IPS DF 19.7 (cell line): ENCODE results near the gene COL27A1.

Experiments
- DNase-seq: peaks from one replicate; pipeline ENCODE4 v3.0.0-alpha.2; 2013; ENCODE audit warnings: low read depth, low spot score

The COL27A1 gene

DNA sequence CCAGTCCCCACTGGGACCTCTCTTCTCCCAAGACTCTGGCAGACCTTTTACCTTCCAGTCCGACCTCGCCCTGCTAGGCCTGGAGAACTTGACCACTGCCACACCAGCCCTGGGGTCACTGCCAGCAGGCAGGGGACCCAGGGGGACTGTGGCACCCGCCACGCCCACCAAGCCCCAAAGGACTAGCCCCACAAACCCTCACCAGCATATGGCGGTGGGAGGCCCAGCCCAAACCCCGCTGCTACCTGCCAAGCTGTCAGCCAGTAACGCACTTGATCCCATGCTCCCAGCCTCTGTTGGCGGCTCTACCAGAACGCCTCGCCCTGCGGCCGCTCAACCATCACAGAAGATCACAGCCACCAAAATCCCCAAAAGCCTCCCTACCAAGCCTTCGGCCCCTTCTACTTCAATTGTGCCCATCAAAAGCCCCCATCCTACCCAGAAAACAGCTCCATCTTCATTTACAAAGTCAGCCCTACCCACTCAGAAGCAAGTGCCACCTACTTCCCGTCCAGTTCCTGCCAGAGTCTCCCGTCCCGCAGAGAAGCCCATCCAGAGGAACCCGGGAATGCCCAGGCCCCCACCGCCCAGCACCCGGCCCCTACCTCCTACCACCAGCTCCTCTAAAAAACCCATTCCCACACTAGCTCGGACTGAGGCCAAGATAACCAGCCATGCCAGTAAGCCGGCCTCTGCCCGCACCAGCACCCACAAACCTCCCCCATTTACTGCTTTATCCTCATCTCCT, 13.1 kb downstream of the COL27A1 start:
- DNase-seq, result no peak

DNA sequence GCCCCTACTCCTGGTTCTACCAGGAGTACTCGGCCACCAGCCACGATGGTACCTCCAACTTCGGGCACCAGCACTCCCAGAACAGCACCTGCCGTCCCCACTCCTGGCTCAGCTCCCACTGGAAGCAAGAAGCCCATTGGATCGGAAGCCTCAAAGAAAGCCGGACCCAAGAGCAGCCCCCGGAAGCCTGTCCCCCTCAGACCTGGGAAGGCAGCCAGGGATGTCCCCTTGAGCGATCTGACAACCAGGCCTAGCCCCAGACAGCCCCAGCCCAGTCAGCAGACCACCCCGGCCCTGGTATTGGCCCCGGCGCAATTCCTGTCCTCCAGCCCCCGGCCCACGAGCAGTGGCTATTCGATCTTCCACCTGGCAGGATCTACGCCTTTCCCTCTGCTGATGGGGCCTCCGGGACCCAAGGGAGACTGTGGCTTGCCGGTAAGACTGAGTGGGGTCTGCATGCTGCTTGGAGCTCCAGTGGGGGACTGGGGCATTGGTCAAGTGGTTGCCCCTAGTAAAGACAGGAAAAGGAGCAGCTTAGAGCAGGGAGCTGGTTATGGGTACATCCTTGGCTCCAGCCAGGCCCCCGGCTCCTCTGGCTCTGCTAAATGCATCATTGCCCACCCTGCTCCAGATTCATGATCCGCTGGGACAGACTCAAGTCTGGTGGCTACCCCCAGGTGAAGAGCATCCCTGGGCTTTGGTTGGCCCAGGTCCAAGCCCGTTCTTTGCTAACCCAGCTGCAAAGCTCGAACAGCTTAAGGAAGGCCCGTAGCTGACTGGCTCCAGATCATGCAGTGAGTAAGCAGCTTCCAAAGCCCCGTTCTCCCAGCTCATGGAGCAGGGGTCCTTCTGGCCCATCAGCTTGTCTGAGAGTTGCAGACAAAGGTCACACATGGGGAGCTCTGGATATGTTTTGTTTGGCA, 14.0 kb downstream of the COL27A1 start:
- DNase-seq, result no peak

DNA sequence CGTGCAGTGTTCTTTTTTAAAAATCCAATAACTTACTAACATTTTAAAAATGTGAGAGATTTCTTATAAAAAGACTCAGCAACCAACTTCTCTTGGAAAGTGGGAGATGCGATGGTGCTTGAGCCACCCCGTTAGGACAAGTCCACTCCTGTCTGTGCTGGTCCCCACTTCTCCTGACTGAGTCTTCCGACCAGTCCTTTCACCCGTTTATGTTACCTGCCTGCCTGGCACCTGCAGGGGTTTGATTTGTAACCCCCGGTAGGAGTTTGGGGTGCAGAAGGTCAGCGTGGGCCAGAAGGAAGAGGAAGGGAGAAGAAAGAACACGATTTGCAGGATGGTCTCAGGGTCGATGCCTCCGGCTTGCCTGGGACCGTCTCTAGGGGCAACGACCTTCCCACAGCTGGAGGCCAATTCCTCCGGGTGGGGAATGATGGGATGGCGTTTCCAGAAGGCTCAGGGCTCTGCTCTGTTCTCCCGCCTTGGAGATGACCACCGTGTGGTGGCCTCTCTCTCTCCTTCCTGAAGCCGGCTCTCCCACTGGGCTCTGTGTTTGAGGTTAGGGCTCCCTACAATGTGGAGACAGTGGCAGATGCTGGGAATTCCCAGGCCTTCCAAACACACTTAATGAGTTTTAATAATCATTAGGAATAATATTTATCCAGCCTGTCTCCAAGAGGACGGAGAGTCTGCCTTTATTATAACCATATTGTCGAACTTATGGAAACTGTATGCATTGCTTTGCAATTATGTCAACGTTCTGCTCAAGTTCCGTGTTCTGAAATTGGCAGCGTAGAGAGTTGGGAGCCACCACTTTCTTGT, 14.8 kb downstream of the COL27A1 start:
- DNase-seq, result no peak

DNA sequence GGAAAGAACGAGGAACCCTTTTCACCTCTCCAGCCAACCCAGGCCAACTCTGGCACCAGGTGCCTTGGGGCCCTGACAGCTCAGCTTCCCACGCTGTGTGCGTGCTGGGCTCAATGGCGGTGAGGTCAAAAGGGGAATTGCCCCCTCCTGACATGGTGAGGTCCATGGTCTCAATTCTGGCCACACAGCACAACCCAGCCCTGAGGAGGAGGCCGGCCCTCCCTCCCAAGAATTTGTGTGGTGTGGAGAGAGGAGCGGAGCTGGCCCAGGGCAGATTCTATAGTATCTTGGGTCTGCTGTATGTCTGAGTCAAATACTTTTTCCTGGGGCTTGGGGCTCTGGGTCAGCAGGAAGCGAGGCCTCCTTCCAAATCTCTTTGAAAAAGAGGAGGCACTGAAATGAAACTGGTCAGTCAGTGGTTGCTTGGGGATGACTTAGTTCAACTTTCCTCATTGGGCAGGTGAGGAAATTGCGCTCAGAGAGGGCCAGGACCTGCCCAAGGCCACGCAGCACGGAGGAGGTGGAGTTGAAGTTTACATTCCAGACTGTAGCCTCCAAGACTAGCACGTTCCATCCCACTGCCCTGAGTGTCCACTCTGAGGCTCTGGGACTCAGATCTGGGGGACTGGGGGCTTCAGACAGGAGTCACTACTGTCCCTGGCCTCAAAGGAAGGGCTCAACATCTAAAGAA, 15.6 kb downstream of the COL27A1 start:
- no peak for DNase-seq

DNA sequence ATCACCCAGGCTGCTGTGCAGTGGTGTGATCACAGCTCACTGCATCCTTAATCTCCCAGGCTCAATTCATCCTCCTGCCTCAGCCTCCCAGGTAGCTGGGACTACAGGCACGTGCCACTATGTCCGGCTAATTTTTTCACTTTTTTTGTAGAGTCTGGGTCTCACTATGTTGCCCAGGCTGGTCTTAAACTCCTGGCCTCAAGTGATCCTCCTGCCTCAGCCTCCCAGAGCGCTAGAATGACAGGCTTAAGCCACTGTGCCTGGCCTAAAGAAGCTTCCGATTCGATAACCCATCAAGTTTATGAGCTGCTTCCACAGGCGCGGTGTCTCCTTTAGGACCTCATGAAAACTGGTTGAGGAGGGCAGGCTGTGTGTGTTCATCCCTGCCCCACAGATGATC, 16.2 kb downstream of the COL27A1 start:
- no peak for DNase-seq

DNA sequence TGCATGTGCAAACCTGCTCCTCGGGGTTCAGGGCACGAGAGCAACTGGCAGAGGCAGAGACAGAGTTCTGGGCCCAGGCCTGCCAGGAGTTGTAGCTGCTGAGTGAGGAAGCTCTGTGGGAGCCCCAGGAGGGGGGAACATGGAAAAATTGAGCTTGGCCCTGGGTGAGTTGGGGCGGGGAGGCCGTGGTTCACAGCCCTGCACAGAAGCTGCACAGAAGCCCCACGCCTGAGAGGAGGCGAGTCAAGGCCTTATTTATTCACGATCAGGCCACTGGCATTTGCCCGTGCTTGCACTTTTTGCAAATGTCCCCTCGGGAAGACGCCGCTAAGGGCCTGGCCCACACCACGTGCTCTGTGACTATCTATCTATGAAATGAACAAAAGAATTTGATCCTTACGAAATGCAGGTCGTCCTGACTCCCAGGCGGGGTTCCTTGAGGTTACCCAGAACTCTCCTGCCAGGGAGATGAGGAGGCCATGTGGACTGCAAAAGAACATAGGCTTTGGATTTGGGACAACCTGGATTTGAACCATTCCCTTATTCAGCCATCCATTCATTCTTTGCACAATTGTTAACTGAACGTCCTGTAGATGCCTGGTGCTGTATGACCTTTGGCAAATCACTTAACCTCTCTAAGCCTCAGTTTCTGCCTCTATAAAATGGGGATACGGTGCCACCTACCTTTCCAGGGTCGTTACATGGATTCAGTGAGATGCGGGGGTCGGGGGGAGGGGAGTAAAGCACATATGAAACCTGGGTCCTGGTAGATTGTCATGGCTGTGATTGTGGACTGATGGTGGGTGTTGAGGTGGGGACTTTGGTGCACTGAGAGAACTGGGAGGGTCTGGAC, 17.9 kb downstream of the COL27A1 start:
- DNase-seq, result no peak

DNA sequence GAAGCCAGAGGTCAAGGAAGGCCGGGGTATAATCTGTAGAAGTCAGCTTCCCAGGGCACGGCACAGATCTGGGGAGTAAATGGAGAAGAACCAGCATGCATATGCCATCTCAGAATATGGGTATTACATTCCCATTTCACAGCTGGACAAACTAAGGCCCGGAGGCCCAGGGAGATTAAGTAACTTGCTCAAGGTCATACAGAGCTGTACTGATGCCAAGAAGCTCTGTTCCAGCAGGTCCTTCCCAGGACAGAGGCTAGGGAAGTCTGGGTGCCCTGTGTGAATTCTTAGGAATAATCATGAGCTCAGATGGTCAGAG, 19.2 kb downstream of the COL27A1 start:
- DNase-seq, result no peak

DNA sequence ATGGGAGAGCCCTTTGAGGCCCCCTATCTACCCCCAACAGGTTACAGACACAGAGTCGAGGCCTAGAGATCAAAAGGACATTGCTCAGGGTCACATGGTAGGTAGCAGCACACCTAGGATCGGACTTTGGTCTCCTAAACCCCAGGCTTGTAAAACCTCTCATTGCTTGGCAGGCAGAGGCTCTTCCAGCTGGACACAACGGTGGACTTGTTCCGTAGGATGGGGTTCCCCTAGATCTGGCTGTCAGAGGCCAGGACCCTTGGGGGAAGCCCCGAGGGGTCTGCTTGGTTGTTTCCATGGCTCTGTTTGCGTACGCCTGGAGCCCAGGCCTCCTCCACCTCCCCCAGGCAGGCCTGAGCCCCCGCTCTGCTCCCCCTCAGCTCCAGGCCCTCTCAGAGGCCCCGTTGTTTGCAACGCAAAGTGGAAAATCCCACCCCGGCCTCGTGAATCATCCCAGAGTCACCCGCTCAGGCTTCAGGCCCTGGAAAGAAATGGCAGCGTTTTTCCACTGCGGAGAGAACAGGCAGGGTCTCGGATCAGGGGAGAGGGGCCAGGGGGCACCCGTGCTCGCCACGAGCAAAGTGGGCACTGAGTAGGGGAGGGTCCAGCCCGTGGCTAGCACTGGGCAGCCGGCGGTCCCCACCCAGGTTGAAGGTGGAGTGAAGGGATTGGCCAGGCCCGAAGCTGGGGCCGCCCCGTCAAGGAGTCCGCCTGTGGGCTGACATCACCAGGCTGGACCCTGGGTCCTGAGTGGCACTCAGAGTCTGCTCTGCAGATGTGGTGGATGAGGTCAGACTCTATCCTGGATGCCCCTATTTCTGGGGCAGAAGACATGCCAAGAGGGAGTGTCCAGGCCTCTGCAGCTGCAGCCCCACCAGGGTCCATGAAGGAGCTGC, 19.8 kb downstream of the COL27A1 start:
- DNase-seq, result no peak

DNA sequence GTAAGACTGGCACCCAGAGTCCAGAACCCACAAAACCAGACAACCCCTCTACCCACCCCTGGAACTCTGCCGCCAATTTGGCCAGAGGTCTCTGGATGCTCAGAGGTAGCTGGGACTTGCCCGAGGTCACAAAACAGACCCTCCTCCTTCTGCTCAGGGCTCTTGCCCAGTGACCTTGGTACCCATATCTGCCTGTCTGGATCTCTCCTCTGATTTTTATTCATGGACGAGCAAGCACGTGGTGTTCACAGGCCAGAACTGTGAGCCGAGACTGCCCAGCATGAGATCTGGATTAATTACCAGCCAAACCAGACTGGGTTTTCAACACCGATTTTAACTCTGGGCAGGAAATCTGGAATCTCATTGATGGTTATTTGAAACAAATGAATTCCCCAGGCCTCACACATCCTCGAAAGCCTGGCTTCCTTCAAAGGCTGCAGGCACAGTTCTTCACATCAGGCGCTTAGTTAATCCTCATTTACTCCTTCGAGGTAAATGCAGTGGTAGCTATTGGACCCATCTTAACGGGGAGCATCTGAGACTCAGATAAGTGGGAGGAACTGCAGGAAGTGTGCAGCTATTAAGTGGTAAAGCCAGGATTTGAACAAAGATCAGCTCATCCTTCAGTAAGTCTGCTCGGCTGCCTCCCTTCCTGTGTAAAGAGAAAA, 21.4 kb downstream of the COL27A1 start:
- DNase-seq, result no peak

DNA sequence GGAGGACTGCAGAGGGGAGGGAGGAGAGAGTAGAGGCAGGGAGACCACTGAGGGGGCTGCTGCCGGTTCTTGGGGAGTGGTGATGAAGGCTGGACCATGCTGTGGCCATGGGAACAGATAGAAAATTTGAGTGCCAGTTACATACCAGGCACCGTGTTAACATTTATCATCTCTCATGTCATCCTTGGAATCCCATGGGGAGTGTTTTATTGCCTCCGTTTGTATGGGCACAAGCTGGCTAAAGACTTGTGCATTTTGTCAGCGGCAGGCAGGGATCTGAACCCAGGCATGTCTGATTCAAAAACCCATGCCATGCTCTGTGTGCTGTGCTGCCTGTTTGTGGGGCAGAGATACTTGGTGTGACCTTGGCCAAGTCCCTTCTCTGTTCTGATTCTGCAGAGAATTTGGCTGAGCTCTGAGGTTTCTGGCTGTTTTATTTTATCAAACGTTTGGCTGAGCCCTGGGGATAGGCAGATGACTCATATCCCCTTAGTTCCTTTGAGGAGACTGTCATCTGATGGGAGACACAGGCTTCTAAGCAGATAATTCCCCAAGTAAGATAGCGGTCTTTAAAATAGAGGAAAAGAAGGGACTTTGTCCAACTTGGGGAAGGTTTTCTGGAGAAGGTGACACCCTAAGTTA, 22.2 kb downstream of the COL27A1 start:
- DNase-seq, result no peak

DNA sequence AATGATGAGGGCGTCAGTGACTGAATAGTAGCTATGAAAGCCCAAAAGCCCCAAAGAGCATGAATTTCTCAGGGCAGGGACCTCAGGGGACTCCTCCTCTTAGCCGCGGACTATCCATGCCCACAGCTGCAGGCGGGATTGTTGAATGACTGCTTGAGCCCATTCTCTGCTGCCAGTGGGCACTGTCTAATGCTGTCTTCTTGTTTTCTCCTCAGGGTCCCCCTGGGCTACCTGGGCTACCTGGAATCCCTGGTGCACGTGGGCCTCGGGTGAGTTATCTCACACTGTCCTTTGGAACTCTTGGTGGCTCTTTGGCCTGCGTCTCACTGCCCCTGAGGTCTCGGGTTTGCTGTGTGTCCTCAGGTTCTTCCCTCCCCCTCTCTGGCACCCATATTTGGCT, 22.7 kb downstream of the COL27A1 start:
- no peak for DNase-seq

DNA sequence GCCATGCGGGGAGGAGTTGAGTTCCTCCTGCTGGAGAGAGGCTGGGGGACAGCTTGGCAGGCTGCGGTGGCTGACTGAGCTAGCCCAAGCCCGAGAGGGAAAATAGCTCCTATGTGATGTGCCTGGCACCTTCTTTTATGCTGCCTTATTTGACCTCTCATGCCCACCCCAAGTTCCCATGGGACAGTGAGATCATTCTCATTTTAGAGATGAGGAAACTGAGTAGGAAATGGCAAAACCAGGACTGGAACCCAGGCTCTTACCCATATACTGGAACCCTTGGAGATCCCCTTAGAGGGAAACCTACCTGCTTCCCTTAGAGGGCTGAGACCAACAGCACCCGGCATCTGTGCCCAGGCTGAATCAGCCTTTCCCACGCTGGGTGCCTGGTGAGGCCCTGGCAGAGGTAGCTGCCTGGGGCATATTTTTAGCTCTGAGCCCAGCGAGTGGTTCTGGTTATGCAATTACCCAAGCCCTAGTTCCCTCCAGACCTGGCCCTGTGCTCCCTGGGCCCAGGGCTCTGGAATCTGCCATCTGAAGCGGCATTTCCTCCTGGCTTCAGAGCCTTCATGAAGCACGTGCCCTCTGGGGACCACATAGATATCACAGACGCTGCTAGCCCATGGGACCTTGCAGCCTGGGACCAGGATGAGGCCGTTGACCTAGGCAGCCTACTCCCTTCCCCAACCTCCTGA, 23.6 kb downstream of the COL27A1 start:
- no peak for DNase-seq

DNA sequence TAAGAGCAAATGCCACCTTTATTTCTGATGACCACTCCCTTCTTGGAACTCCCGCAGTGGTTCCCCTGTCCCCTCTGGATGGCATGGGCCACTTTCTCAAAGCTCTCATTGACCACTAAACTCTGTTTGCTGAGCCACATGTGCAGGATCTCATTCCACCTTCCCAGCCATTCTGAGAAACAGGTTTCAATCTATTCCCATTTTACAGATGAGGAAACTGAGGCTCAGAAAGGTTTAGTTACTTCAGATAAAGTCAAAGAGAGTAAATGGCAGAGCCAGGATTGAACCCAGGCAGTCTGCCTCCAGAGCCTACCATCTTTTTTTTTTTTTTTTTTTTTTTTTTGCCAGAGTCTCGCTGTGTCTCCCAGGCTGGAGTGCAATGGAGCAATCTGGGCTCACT, 24.2 kb downstream of the COL27A1 start:
- no peak for DNase-seq

DNA sequence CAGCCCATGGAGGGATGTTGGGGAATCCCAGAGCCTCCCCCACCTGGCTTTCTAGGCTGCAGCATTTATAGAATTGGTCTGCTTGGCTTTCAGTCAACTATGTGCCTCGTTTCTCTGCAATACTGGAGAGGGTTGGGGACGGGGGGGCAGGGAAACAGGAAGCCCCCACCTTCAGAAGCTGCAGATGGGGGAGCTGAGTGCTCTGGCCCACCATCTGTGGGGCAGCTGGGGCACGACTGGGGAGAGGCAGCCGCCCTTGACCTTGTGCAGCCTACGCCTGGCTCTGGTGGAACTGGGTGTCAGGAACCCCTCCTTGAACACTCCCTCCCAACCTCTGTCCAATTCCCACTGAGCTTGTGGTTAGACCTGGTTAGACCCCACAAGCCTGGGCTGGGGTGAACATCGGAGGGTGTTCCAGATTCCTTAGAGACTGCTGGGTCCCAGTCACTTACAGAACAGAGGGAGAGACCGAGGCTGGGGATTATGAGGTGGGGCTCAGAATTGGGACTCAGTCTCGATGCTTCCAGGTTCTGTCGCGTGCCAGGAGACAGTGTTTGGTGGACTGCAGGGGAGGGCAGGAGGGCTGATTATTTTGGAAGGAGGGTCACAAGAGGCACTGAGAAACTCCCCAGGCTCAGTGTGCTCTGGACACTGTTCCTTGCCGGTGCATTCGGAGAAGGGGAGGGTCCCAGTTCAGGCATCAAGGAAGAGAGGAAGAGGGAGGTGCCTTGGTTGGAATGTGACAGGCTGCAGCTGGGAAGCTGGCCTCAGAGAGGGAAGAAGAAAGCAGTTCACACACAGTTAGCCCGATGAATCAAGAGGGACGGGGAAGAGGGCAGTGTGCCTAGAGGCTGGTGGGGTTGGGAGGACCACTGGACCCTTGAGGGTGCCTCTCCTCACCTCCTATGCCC, 25.6 kb downstream of the COL27A1 start:
- DNase-seq, result no peak

DNA sequence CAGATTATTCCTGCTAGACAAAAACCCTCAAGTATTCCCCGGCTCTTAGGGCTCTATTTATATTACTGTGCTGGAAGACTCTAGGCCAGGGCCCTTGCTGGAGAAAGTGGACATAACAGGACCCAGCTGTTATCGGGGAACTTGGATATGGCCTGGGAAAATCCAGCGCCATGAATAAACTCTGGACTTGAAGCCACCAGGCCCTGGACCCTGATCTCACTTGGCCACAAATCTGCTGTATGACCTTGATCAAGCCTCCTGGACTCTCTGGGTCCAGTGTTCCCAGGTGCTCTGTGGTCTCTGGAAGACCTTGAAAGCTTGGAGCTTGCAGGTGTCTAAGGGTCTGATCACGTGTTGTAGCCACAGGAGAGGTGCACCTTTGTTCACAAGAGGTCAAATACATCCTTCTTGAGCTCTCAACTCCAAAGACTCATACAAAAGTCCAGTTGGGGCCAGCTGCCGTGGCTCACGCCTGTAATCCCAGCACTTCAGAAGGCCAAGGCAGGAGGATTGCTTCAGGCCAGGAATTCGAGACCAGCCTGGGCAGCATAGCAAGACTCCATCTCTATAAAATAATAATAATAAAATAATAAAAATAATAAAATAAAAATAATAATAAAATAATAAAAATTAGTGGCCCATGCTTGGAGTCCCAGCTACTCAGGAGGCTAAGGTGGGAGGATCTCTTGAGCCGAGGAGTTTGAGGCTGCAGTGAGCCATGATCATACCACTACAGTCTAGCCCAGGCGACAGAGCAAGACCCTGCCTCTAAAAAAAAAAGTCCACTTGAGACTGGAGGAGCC, 26.5 kb downstream of the COL27A1 start:
- DNase-seq, result no peak

DNA sequence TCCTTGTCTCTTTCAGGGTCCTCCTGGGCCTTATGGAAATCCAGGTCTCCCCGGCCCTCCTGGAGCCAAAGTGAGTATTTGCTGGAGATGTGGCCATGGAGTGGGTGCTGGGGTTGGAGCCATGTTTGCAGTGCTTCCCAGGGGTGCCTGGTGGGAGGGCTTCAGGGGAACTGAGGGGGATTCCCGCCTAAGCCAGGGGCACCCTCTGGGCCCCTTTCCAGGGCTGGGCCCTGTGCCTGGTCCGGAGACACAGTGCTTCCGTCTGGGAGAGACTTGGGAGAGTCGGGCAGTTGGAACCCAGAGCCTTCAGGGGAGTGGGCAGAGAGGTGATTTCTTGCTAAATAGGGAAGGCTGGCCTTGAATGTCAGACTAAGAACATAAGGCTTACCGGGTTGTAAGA, 27.7 kb downstream of the COL27A1 start:
- DNase-seq, result no peak
